ENCODE data around the gene ZNF33B. TPM values are rescaled to one million over a fixed set of nuclear protein-coding genes. Genes with fewer than 3 reads are reported as not detected.
"Not testable (repeated sequence)": the region's sequence is repeated elsewhere in the genome, so short reads cannot be mapped to it uniquely, and the experiment has no call there.

ZNF33B gene
- total RNA-seq, 2 experiments from 2014 or later = 32.9 to 34.9 TPM

DNA sequence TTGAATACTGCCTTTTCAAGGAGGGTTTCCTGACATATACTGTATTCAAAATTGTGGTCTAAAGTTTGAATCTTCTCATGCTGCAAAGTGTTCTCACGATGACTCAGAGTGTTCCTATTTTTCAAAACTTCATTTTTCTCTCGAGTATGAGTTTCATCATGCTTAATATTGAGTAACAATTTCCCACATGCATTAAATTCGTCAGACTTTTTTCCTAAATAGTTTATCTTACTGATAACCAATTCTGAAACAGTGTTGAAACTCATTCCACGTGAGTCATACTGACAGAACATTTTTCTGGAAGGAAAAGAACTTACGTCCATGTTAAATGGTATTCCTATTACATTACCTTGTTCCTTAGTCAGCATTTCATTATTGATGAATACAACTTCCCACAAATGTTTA, 44.1 kb downstream of the ZNF33B start:
- POLR2A ChIA-PET = no interaction called here
- peaks cover 72% of the 10 kb centered on the region for H3K9me3 Mint-ChIP-seq

DNA sequence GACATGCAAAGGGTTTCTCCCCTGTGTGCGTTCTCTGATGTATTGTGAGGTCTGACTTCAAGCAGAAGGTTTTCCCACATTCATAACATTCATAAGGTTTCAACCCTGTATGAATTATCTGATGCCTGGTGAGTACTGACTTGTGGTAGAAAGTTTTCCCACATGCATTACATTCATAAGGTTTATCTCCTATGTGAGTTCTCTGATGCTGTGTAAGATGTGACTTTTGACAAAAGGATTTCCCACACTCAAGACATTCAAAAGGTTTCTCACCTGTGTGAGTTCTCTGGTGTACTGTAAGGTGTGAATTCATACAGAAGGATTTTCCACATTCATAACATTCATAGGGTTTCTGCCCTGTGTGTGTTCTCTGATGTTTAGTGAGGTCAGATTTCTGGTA, 45.1 kb downstream of the ZNF33B start:
- H3K9me3 Mint-ChIP-seq = peaks cover 66% of the 10 kb centered on the region
- H3K27ac Mint-ChIP-seq = no peak overlapping the region
- DNase-seq = no peak
- H3K4me1 Mint-ChIP-seq = no peaks in the 10 kb centered on the region
- peaks cover 83% of the 10 kb centered on the region for H3K36me3 Mint-ChIP-seq (ENCODE audit: low read depth)
- H3K27me3 Mint-ChIP-seq = no peaks in the 10 kb centered on the region
- no peak overlapping the region for H3K4me3 Mint-ChIP-seq
- ChIA-PET POLR2A (no interaction called here), CTCF (no interaction called here)

More for the DNA sequence above, 44.1 kb downstream of the ZNF33B start:
- CTCF ChIA-PET = no interaction called here
- no peaks in the 10 kb centered on the region for H3K4me1 Mint-ChIP-seq
- peaks cover 82% of the 10 kb centered on the region for H3K36me3 Mint-ChIP-seq (ENCODE audit: low read depth)
- no peaks in the 10 kb centered on the region for H3K27me3 Mint-ChIP-seq
- H3K27ac Mint-ChIP-seq = no peak overlapping the region
- no peak overlapping the region for H3K4me3 Mint-ChIP-seq
- no peak for DNase-seq

DNA sequence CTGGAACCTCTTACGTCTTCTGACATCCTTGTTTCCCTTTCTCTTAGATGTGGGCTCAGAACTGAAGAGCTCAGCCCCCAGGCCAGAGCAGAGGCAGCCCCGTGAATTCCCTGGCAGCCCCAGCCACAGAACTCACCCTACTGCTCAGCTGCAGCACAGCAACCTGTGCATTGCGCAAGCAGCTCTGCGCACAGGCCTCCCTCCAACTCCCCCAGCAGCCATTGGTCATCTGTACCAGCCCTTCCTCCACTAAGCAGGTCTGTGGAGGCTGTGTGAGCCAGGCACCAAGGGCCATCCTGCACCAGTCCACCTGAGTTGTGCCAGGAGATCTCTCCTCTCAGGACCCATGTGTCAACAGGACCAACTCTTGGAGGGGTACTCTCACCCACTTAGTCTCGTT, 54.5 kb downstream of the ZNF33B start:
- no peaks in the 10 kb centered on the region for H3K4me1 Mint-ChIP-seq
- CTCF ChIA-PET = interaction anchor here (1.3 kb wide), 1 partner anchor 62 kb away, joined by 5 read pairs; no protein-coding TSS in a partner anchor
- no peak overlapping the region for H3K27ac Mint-ChIP-seq
- peaks cover 27% of the 10 kb centered on the region for H3K36me3 Mint-ChIP-seq (ENCODE audit: low read depth)
- H3K4me3 Mint-ChIP-seq = no peak overlapping the region
- peaks cover 41% of the 10 kb centered on the region for H3K9me3 Mint-ChIP-seq
- H3K27me3 Mint-ChIP-seq = no peaks in the 10 kb centered on the region
- POLR2A ChIA-PET = no interaction called here
- DNase-seq = no peak

DNA sequence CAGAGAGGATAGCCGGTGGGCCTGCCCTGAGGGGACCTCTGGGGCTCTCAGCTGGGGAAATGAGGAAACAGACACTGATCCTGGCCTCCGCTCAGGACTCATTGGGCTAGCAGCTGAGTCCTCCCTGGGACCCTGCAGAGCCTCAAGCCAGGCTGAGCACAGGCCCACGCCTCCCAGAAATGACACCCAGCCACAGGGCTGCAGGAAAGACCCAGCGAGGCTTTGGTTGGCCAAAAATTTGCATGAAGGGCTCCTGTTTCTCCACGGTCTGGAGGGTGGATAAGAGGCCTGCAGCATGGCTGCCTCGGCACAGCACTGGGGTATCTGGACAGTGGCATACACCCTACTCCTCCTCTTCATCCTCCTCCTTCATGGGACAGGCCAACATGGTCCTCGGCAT, 60.4 kb downstream of the ZNF33B start:
- POLR2A ChIA-PET = no interaction called here
- CTCF ChIA-PET = no interaction called here
- Mint-ChIP-seq H3K4me3 (no peak overlapping the region), H3K27ac (no peak overlapping the region), H3K4me1 (peaks cover 2% of the 10 kb centered on the region), H3K9me3 (peaks cover 13% of the 10 kb centered on the region), H3K36me3 (ENCODE audit: low read depth) (peaks cover 5% of the 10 kb centered on the region), H3K27me3 (peaks cover 2% of the 10 kb centered on the region)
- DNase-seq = no peak

DNA sequence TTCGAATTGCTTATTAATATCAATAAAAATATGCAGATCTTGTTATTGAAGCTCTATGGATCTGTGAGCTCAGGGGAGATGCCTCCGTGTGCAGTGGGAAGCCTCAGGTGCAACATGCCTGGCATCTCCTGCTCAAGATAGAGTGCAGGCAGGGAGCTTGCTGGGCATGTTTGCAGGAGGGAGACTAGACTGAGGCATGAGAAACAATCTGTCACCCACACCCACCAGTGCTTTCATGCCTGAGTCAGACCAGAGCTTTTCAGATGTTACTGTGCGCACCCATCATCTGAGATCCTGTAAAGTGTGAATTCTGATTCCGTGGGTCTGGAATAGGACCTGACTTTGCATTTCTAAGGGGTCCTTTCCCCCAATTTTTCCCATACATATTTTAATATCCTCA, 62.0 kb downstream of the ZNF33B start:
- Mint-ChIP-seq H3K27me3 (peaks cover 2% of the 10 kb centered on the region), H3K4me3 (no peak overlapping the region), H3K36me3 (ENCODE audit: low read depth) (no peaks in the 10 kb centered on the region), H3K27ac (no peak overlapping the region), H3K4me1 (peaks cover 2% of the 10 kb centered on the region), H3K9me3 (peaks cover 11% of the 10 kb centered on the region)
- ChIA-PET POLR2A (no interaction called here), CTCF (no interaction called here)
- DNase-seq = no peak

DNA sequence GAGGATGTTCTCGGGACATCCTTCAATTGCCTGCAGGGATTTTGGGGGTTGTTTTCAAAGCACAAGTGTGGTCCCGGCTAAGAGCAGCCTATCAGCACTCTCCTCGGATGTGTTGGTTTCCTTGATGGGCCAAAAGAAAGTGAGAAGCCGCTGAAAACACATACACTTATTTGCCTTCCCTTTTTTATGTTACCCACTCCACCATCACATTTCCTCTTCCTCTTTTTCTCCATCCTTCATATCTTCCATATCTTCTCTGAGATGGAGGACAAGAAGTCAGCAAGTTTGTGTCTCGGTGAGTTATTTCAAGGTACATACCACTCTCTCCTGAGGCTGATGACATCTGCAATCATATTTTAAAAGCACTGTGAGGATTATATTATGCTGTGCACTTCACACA, 64.0 kb downstream of the ZNF33B start:
- H3K27me3 Mint-ChIP-seq = peaks cover 2% of the 10 kb centered on the region
- no peak overlapping the region for H3K4me3 Mint-ChIP-seq
- DNase-seq = no peak
- no peaks in the 10 kb centered on the region for H3K36me3 Mint-ChIP-seq (ENCODE audit: low read depth)
- H3K9me3 Mint-ChIP-seq = peaks cover 17% of the 10 kb centered on the region
- peaks cover 2% of the 10 kb centered on the region for H3K4me1 Mint-ChIP-seq
- CTCF ChIA-PET = no interaction called here
- POLR2A ChIA-PET = no interaction called here
- no peak overlapping the region for H3K27ac Mint-ChIP-seq

GRCh38 chr10:42556931-42557330, 81.4 kb downstream of the ZNF33B start:
- POLR2A ChIA-PET = no interaction called here
- no peaks in the 10 kb centered on the region for H3K9me3 Mint-ChIP-seq
- H3K27me3 Mint-ChIP-seq = no peaks in the 10 kb centered on the region
- no peak overlapping the region for H3K27ac Mint-ChIP-seq
- no peak for DNase-seq
- no peak overlapping the region for H3K4me3 Mint-ChIP-seq
- CTCF ChIA-PET = no interaction called here
- H3K36me3 Mint-ChIP-seq (ENCODE audit: low read depth) = peaks cover 5% of the 10 kb centered on the region
- H3K4me1 Mint-ChIP-seq = peaks cover 12% of the 10 kb centered on the region

DNA sequence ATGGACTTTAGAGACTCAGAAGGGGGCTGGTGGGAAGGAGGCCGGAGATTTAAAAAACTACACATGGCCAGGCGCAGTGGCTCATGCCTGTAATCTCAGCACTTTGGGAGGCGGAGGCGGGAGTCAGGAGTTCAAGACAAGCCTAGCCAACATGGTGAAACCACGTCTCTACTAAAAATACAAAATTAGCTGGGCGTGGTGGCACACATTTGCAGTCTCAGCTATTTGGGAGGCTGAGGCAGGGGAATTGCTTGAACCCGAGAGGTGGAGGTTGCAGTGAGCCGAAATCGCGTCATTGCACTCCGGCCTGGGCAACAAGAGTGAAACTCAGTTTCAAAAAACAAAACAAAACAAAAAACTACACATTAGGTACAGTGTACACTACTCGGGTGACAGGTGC, 84.8 kb downstream of the ZNF33B start:
- Mint-ChIP-seq H3K4me3 (peak overlapping the region; percentile 98), H3K4me1 (peaks cover 35% of the 10 kb centered on the region), H3K36me3 (ENCODE audit: low read depth) (peaks cover 31% of the 10 kb centered on the region)
- H3K9me3 Mint-ChIP-seq, CTCF ChIA-PET, DNase-seq, H3K27me3 Mint-ChIP-seq, H3K27ac Mint-ChIP-seq, POLR2A ChIA-PET: not testable (repeated sequence)

DNA sequence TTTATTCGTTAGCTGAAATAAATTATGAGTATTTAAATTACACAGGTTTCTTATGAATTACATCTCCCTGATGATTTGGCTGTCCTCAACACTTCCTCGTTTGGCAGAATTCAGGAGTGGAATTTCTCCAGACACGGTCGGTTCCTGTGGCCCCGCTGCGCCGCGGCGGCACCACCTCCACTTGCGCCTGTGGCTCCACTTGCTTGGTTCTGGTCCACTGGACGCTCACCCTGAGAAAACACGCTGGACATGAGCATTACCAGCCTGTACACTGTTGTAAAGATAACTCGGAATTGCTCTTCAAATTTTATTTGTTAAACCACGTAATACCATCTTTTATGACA, 85.3 kb downstream of the ZNF33B start:
- peaks cover 4% of the 10 kb centered on the region for H3K9me3 Mint-ChIP-seq
- POLR2A ChIA-PET = no interaction called here
- peaks cover 36% of the 10 kb centered on the region for H3K4me1 Mint-ChIP-seq
- H3K27ac Mint-ChIP-seq = peak overlapping the region; percentile 97
- H3K36me3 Mint-ChIP-seq (ENCODE audit: low read depth) = peaks cover 35% of the 10 kb centered on the region
- no peak for DNase-seq
- CTCF ChIA-PET = no interaction called here
- H3K27me3 Mint-ChIP-seq = no peaks in the 10 kb centered on the region
- peak overlapping the region; percentile 98 for H3K4me3 Mint-ChIP-seq

GRCh38 chr10:42552188-42553063, 85.9 kb downstream of the ZNF33B start:
- POLR2A ChIA-PET = no interaction called here
- DNase-seq = peak; percentile 97
- Mint-ChIP-seq H3K27ac (peak overlapping the region; percentile 97), H3K36me3 (ENCODE audit: low read depth) (peaks cover 41% of the 10 kb centered on the region), H3K4me1 (peaks cover 40% of the 10 kb centered on the region), H3K4me3 (peak overlapping the region; percentile 98), H3K27me3 (no peaks in the 10 kb centered on the region), H3K9me3 (peaks cover 6% of the 10 kb centered on the region)
- CTCF ChIA-PET = interaction anchor here (0.8 kb wide), 1 partner anchor 577 kb away, joined by 3 read pairs; no protein-coding TSS in a partner anchor

GRCh38 chr10:42551582-42552187, 86.7 kb downstream of the ZNF33B start:
- ChIA-PET CTCF (interaction anchor here (0.8 kb wide), 1 partner anchor 578 kb away, joined by 3 read pairs; no protein-coding TSS in a partner anchor), POLR2A (no interaction called here)
- no peaks in the 10 kb centered on the region for H3K27me3 Mint-ChIP-seq
- peak; percentile 9 for DNase-seq
- peaks cover 6% of the 10 kb centered on the region for H3K9me3 Mint-ChIP-seq
- peak overlapping the region; percentile 97 for H3K27ac Mint-ChIP-seq
- peak overlapping the region; percentile 98 for H3K4me3 Mint-ChIP-seq
- H3K4me1 Mint-ChIP-seq = peaks cover 43% of the 10 kb centered on the region
- peaks cover 48% of the 10 kb centered on the region for H3K36me3 Mint-ChIP-seq (ENCODE audit: low read depth)

GRCh38 chr10:42549851-42550250, 88.5 kb downstream of the ZNF33B start:
- no peak overlapping the region for H3K4me3 Mint-ChIP-seq
- ChIA-PET POLR2A (no interaction called here), CTCF (no interaction called here)
- DNase-seq = no peak
- H3K36me3 Mint-ChIP-seq (ENCODE audit: low read depth) = peaks cover 60% of the 10 kb centered on the region
- no peak overlapping the region for H3K27ac Mint-ChIP-seq
- H3K27me3 Mint-ChIP-seq = no peaks in the 10 kb centered on the region
- H3K9me3 Mint-ChIP-seq = peaks cover 14% of the 10 kb centered on the region
- H3K4me1 Mint-ChIP-seq = peaks cover 45% of the 10 kb centered on the region

DNA sequence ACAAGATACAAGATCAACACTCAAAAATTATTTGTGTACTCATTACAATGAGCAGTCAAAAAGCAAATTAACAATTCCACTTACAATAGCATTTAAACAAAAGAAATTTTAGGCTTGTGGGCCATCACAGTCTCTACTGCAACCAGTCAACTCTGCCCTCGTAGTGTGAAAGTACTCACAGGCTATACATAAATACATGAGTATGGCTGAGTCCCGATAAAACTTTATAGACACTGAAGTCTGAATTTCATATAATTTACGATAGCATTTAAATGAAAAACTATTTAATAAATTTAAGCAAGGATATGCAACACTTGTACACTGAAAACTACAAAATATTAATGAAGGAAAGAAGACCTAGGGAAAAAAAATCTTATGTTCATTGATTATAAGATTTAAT, 90.1 kb downstream of the ZNF33B start:
- ChIA-PET CTCF (no interaction called here), POLR2A (no interaction called here)
- no peak for DNase-seq
- H3K27me3 Mint-ChIP-seq = no peaks in the 10 kb centered on the region
- H3K4me3 Mint-ChIP-seq = no peak overlapping the region
- peaks cover 22% of the 10 kb centered on the region for H3K9me3 Mint-ChIP-seq
- no peak overlapping the region for H3K27ac Mint-ChIP-seq
- peaks cover 44% of the 10 kb centered on the region for H3K4me1 Mint-ChIP-seq
- H3K36me3 Mint-ChIP-seq (ENCODE audit: low read depth) = peaks cover 76% of the 10 kb centered on the region

GRCh38 chr10:42544945-42545344, 93.4 kb downstream of the ZNF33B start:
- Mint-ChIP-seq H3K36me3 (ENCODE audit: low read depth) (peaks cover 77% of the 10 kb centered on the region), H3K4me1 (peaks cover 17% of the 10 kb centered on the region), H3K27ac (no peak overlapping the region), H3K4me3 (no peak overlapping the region), H3K27me3 (no peaks in the 10 kb centered on the region), H3K9me3 (peaks cover 43% of the 10 kb centered on the region)
- POLR2A ChIA-PET = no interaction called here
- DNase-seq = no peak
- CTCF ChIA-PET = no interaction called here

All from activated CD4-positive, alpha-beta T cell treated with anti-CD3 and anti-CD28 coated beads, Interleukin-2, amount 10 ng/mL, durations not matched to agents 7 days and 5 days (primary cell).